Measurements from ENCODE around the gene FGD4.

DNA sequence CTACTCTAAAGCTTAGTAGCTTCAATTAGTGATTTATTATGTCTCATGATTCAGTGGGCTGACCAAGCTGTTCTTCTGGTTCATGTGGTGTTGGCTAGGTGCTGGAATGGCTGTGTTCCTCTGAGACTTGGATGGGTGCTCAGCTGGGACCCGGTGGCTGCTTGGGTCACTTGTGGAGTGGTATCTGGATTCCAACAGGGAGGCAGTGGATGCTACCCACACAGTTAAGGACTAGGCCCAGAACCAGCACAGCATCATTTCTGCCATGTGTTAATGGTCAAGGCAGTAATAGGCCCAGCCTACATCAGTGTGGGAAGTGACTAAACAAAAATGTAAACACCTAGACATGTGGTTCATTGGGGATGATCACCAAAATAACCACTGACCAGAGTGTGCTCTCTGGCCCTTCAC is 72.2 kb downstream of the FGD4 start:
- no peak for TF ChIP-seq TOE1 (IDR thresholded peaks at IDR 0.05; ENCODE audit: borderline replicate concordance)
- TF ChIP-seq TOE1 (CRISPR knock-in tag; IDR thresholded peaks at IDR 0.05; ENCODE audit: borderline replicate concordance, low read depth) = no peak
- TF ChIP-seq EP300 (IDR thresholded peaks at IDR 0.05; ENCODE audit: low read length) = no peak
- no peak for TF ChIP-seq HDAC1 (IDR thresholded peaks at IDR 0.05)
- no peak for TF ChIP-seq SMC3 (conservative IDR thresholded peaks at IDR 0.05; ENCODE audit: insufficient read depth, low read depth, low read length)
- TF ChIP-seq CHD1 (IDR thresholded peaks at IDR 0.05; ENCODE audit: low read length) = no peak
- no peak for TF ChIP-seq CHD4 (IDR thresholded peaks at IDR 0.05; ENCODE audit: insufficient read depth, insufficient replicate concordance, low read depth, low read length, poor library complexity, severe bottlenecking)
- no peak for TF ChIP-seq ZNF57 (CRISPR knock-in tag; IDR thresholded peaks at IDR 0.05)

Data from K562 (cell line).